GM19099 (cell line): ENCODE results near the gene TFEB.

Experiments
- POLR2A ChIP-seq: IDR thresholded peaks from 3 replicates; pipeline ENCODE4 v1.6.1; 2011; ENCODE audit warnings: low read depth; ENCODE audit not compliant: insufficient read length; ENCODE audit errors: extremely low read depth

The TFEB gene

GRCh38 chr6:41638002-41638934 is 97.1 kb downstream of the TFEB start, which contains the start of gene MDFI:
TSS of gene MDFI (plus strand) at chr6:41638468. CDS start at chr6:41638750, 282 bp downstream.
- no peak for TF ChIP-seq POLR2A

DNA sequence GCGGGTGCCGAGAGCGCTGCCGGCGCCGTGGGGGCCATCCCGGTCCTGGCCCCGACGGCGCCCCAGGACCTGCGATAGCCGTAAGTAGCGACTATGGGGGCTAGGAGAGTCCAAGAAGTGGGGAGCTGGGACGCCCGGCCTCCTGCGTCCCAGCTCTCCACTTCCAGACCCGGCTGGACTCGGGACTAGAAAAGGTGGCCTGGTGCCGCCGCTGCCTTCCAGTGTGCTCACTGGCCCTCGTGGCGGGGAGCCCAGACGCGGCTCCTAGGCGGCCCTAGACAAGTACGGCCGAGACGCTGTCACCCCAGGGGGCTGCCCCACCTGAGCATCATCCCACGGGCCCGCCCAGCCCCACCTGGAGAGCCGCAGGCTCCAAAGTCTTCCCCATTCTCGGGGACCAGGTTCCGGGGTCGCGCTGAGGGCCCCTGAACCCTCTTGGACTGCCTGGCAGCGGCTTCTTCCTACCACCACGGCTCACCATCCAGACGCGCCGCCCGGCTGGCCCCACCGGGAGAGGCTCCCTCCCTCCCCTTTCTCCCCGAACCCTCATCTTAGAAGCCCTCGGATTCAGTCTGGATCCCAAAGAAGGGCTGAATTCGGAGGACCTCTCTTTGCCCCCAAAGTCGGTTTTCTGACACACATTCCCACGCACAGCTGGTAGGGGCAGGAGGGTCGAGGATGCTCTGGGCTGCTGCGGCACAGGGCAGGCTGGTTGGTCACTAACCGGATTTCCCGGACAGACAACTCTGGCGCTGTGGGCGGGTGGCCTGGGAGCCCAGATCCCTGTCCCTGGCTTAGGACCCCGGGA is 98.0 kb downstream of the TFEB start:
- TF ChIP-seq POLR2A: no peak

GRCh38 chr6:41636833-41637193 is 98.6 kb downstream of the TFEB start:
- no peak for TF ChIP-seq POLR2A

DNA sequence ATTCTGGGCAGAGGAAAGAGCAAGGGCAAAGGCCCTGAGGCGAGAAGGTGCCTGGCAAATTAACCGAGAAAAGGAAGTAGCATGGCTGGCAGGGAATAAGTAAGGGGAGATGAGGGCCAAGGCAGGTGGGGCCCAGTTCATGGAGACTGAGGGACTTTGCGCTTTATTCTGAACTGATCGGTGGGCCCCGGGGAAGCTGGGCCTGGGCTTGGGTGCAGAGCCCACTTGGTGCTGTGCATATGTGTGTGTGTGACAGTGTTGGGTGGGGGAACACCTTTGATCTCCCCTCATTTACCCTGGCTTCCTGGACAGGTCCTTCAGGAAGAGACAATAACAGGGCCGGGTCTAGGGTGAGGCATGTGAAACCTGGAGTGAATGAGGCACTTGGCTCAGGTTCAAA is 100.0 kb downstream of the TFEB start:
- TF ChIP-seq POLR2A: no peak

DNA sequence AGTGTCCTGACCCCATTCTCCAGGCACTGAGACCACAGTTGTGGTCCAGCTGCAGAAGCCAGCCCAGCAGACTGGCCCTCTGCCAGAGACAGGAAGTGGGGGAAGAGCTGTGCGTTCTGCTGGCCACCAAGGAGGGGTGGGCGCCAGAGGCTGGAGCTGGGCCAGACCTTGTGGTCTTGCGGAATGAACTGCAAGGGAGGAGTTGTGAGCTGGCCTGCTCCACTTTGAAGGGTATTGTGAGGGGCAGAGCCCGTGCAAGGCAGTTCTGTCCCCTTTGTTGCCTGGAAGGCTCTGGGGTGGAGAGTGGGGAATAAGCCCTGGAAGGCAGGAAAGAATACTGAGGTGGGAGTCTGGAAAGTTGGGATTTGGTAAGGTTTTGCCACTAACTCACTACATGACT is 100.8 kb downstream of the TFEB start:
- TF ChIP-seq POLR2A: no peak
